Activated CD4-positive, alpha-beta memory T cell treated with anti-CD3 and anti-CD28 coated beads, Interleukin-2, amount 10 ng/mL, durations not matched to agents 7 days and 5 days (primary cell): ENCODE data around the gene BBX. TPM values are rescaled to one million over a fixed set of nuclear protein-coding genes. Genes with fewer than 3 reads are reported as not detected.

Source experiments
- CTCF ChIA-PET: fragments of 350-600 bp; sonication (Branson Sonifier 250); formaldehyde crosslinking; loops from one replicate; lab custom pipeline; 2021; ENCODE audit warnings: antibody characterized with exemption, inconsistent platforms; lab: Charles Lee
- POLR2A ChIA-PET: fragments of 350-600 bp; sonication (Branson Sonifier 250); formaldehyde crosslinking; loops from one replicate; lab custom pipeline; 2021; ENCODE audit warnings: antibody characterized with exemption; lab: Charles Lee
- DNase-seq: peaks from one replicate; pipeline ENCODE4 v3.0.0-alpha.2; 2020
- H3K27ac Mint-ChIP-seq: one replicate; pipeline ENCODE4 v1.8.0; 2021; ENCODE audit warnings: mild to moderate bottlenecking, mixed read lengths
- H3K27me3 Mint-ChIP-seq: one replicate; pipeline ENCODE4 v1.8.0; 2021; ENCODE audit warnings: mixed read lengths
- H3K36me3 Mint-ChIP-seq: one replicate; pipeline ENCODE4 v1.8.0; 2021; ENCODE audit warnings: low read depth, mixed read lengths
- H3K4me1 Mint-ChIP-seq: one replicate; pipeline ENCODE4 v1.8.0; 2021; ENCODE audit warnings: mixed read lengths
- H3K4me3 Mint-ChIP-seq: one replicate; pipeline ENCODE4 v1.8.0; 2021; ENCODE audit warnings: mild to moderate bottlenecking, mixed read lengths
- H3K9me3 Mint-ChIP-seq: one replicate; pipeline ENCODE4 v1.8.0; 2021; ENCODE audit warnings: mixed read lengths
- total RNA-seq, 2 experiments: library from RNA; stranded (reverse); gene quantifications; one replicate each; pipeline ENCODE4 v1.2.3, GENCODE V29; 2021

Gene BBX
- total RNA-seq, 2 experiments from 2014 or later: 38.9 to 42.4 TPM

DNA sequence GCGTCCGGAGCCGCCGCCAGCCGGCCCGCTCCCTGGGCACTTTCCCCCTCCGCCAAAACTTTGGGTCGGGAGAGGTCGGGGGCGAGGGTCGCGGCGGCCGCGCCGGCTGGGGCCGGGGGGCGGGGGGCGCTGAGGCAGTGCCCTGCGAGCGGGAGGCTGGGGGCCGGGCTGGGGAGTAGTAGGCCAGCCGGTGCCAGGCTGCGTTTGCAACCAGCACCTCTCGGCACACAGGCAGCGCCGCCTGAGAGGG is 452 bp downstream of the BBX start:
- peaks cover 18% of the 10 kb centered on the region for H3K36me3 Mint-ChIP-seq
- H3K27ac Mint-ChIP-seq: peak overlapping the region; percentile 97
- H3K27me3 Mint-ChIP-seq: no peaks in the 10 kb centered on the region
- no peaks in the 10 kb centered on the region for H3K9me3 Mint-ChIP-seq
- ChIA-PET CTCF (no interaction called here), POLR2A (interaction anchor here (1.0 kb wide), 1 partner anchor 8 kb away, joined by 4 read pairs; no protein-coding TSS in a partner anchor)
- H3K4me1 Mint-ChIP-seq: peaks cover 21% of the 10 kb centered on the region
- DNase-seq: no peak
- H3K4me3 Mint-ChIP-seq: peak overlapping the region; percentile 97

DNA sequence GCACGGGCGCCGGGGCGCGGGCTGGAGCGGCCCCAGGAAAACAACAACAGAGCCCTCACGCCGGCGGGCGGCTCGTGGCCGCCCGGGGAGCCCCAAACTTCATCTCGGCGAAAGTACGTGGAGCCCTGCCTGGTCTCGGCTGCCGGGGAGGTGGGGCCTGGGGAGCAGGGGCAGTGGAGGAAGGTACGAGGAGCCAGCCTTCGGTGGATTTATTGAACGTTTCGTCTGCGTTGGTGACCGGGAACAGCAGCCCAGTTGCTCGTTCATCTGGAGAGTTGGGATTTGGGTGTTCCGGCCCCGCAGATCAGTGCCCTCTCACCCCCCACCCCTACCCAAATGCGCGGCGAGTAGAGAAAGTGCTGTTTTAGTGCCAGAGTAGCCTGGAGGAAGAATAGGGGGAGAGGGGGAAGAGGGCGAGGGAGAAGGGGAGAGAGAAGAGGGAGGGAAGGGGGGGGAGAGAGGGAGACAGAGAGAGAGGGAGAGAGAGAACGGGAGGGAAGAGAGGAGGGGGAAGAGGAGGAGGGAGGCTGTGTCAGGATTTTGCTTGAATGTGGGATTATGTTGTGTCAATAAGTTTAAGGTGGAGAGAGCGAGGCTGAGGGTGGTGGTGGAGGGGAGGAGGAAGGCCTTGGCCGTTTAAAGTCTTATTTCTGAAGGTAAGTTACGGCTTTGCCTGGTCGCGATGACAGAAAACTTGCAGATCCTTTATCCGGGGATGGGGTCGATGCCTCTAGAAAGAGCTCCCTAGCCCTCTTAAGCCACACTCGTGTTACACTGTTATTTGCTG is 970 bp downstream of the BBX start:
- Mint-ChIP-seq H3K27me3 (no peaks in the 10 kb centered on the region), H3K27ac (peak overlapping the region; percentile 89), H3K9me3 (no peaks in the 10 kb centered on the region), H3K4me1 (peaks cover 21% of the 10 kb centered on the region), H3K4me3 (peak overlapping the region; percentile 97), H3K36me3 (peaks cover 18% of the 10 kb centered on the region)
- CTCF ChIA-PET: interaction anchor here (1.0 kb wide), 1 partner anchor 93 kb away, joined by 8 read pairs; no protein-coding TSS in a partner anchor
- DNase-seq: peak; percentile 52
- POLR2A ChIA-PET: interaction anchor here (0.6 to 2.1 kb wide), 9 partner anchors 8 to 699 kb away, joined by 3 to 18 read pairs (median 4); partner anchors contain the start of gene IFT57

- Mint-ChIP-seq H3K9me3 (no peaks in the 10 kb centered on the region), H3K4me3 (peak overlapping the region; percentile 97), H3K27me3 (no peaks in the 10 kb centered on the region), H3K27ac (peak overlapping the region; percentile 89), H3K36me3 (peaks cover 20% of the 10 kb centered on the region), H3K4me1 (peaks cover 21% of the 10 kb centered on the region)
- ChIA-PET CTCF (interaction anchor here (1.0 kb wide), 1 partner anchor 93 kb away, joined by 8 read pairs; no protein-coding TSS in a partner anchor), POLR2A (interaction anchor here (0.6 to 2.1 kb wide), 9 partner anchors 9 to 698 kb away, joined by 3 to 18 read pairs (median 4); partner anchors contain the start of gene IFT57)
- no peak for DNase-seq
Observed at GRCh38 chr3:107524326-107524840, 1.6 kb downstream of the BBX start.

- Mint-ChIP-seq H3K27ac (peak overlapping the region; percentile 69), H3K4me1 (peaks cover 21% of the 10 kb centered on the region), H3K36me3 (peaks cover 26% of the 10 kb centered on the region), H3K27me3 (no peaks in the 10 kb centered on the region), H3K4me3 (peak overlapping the region; percentile 97), H3K9me3 (no peaks in the 10 kb centered on the region)
- CTCF ChIA-PET: no interaction called here
- POLR2A ChIA-PET: interaction anchor here (0.7 to 2.1 kb wide), 7 partner anchors 8 to 564 kb away, joined by 3 to 18 read pairs (median 4); no protein-coding TSS in a partner anchor
- DNase-seq: peak; percentile 35
Observed at GRCh38 chr3:107524841-107525643, 2.3 kb downstream of the BBX start.

DNA sequence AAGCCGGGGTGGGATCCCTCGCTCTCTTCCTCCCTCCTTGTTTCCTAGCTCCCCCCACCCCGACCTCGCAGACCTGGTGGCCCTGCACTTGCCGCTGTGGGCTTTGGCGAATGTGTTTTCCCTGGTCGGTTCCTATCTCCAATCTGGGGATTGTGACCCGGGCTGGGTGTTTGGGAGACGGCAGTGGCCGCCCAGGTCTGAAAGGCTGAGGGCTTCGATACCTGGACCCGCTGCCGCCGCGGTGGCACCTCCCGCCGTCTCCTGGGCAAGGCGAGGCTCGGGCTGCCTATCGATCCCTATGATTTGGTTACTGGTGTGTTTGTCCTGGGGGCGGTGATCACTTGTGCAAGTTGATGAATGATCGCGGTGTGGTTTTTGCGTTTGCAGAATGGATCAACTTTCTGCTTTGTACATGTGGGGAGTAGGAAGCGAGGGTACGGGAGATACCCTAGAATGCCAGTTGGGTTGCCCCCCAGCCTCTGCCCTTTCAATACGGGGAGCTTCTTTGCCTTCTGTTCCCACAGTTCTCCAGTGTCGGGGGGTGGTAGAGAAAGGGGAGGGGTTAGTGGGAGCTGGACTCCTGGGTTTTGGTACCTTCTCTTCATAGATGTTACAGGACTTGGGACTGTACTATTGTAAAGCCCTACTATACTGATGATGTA is 3.0 kb downstream of the BBX start:
- ChIA-PET POLR2A (interaction anchor here (1.4 to 2.1 kb wide), 2 partner anchors 59 to 74 kb away, joined by 3 to 18 read pairs; no protein-coding TSS in a partner anchor), CTCF (no interaction called here)
- Mint-ChIP-seq H3K27me3 (no peaks in the 10 kb centered on the region), H3K9me3 (no peaks in the 10 kb centered on the region), H3K4me1 (peaks cover 21% of the 10 kb centered on the region), H3K27ac (peak overlapping the region; percentile 69), H3K36me3 (peaks cover 26% of the 10 kb centered on the region), H3K4me3 (peak overlapping the region; percentile 85)
- no peak for DNase-seq

- ChIA-PET CTCF (no interaction called here), POLR2A (interaction anchor here (1.3 kb wide), 1 partner anchor 9 kb away, joined by 4 read pairs; the partner anchor contains the start of gene BBX)
Observed at GRCh38 chr3:107531917-107532469, 9.2 kb downstream of the BBX start.

DNA sequence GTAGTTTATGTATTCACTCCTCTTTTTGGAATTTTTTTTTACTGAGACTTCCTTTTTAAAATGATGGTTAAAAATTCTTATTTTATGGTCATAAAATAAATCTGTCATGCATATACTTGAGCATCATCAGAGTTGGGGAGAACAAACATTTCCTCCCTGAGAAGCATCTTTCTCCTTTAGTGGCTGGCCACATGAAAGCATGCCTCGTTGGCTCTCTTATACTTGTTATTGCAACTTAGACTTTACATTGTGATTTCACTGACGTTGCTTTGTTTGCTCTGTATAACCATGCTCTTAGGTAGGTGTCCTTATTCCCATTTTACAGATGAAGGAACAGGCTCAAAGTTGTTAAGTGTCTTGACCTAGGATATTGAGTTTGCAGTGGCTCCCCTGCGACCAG is 18.1 kb downstream of the BBX start:
- peaks cover 4% of the 10 kb centered on the region for H3K36me3 Mint-ChIP-seq
- H3K27ac Mint-ChIP-seq: no peak overlapping the region
- CTCF ChIA-PET: no interaction called here
- H3K4me1 Mint-ChIP-seq: no peaks in the 10 kb centered on the region
- POLR2A ChIA-PET: no interaction called here
- DNase-seq: no peak
- no peaks in the 10 kb centered on the region for H3K9me3 Mint-ChIP-seq
- H3K4me3 Mint-ChIP-seq: no peak overlapping the region
- no peaks in the 10 kb centered on the region for H3K27me3 Mint-ChIP-seq

More at GRCh38 chr3:107531917-107532469, 9.2 kb downstream of the BBX start:
- Mint-ChIP-seq H3K4me1 (peaks cover 1% of the 10 kb centered on the region), H3K4me3 (no peak overlapping the region), H3K27ac (no peak overlapping the region), H3K9me3 (no peaks in the 10 kb centered on the region), H3K36me3 (peaks cover 20% of the 10 kb centered on the region), H3K27me3 (no peaks in the 10 kb centered on the region)
- DNase-seq: no peak

DNA sequence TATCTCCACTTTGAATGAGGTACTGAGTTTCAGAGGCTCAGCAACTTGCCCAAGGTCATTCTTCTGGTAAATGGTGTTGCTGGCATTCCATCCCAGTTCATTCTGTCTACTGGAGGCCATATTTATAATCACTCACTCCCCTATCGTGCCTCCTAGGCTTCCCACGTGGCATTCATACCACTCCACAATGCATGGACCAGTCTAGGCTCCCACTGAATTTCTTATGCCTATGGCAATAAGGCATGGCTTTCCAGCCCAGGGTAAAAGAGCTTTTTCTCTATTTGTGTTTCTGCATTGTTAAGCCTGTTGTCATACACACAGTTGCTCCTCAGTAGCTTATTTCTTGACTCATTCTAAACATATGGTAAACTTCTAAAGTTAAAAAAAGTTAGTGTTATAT is 19.9 kb downstream of the BBX start:
- no peak overlapping the region for H3K27ac Mint-ChIP-seq
- H3K4me3 Mint-ChIP-seq: no peak overlapping the region
- no peak for DNase-seq
- H3K27me3 Mint-ChIP-seq: no peaks in the 10 kb centered on the region
- POLR2A ChIA-PET: no interaction called here
- CTCF ChIA-PET: interaction anchor here (1.1 kb wide), 1 partner anchor 271 kb away, joined by 5 read pairs; no protein-coding TSS in a partner anchor
- peaks cover 4% of the 10 kb centered on the region for H3K36me3 Mint-ChIP-seq
- no peaks in the 10 kb centered on the region for H3K9me3 Mint-ChIP-seq
- no peaks in the 10 kb centered on the region for H3K4me1 Mint-ChIP-seq

- Mint-ChIP-seq H3K36me3 (peaks cover 8% of the 10 kb centered on the region), H3K27ac (no peak overlapping the region), H3K4me1 (no peaks in the 10 kb centered on the region), H3K4me3 (no peak overlapping the region), H3K9me3 (no peaks in the 10 kb centered on the region), H3K27me3 (no peaks in the 10 kb centered on the region)
- CTCF ChIA-PET: interaction anchor here (1.1 kb wide), 1 partner anchor 272 kb away, joined by 5 read pairs; no protein-coding TSS in a partner anchor
- no peak for DNase-seq
- POLR2A ChIA-PET: no interaction called here
Observed at GRCh38 chr3:107543666-107544065, 20.9 kb downstream of the BBX start.

DNA sequence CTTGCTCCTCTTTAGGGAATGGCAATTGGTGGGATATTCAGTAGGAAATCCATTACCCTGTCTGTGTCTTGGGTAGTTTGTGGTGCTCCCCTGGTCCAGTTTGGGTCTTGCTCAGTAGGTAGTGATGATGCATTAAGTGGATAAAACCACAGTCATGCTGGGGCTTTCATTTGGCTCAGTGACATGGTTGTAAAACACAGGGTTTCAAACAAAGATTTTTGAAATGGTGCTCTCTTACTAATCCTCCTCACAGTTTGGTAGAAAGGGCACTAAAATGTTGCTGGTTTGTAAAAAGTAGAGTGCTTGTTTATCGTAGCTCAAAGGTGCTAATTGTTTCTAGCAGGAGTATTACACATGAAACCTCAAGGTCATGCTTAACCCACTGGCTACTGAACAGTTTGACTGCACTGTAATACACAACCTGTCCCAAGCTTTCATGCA is 22.9 kb downstream of the BBX start:
- no peaks in the 10 kb centered on the region for H3K9me3 Mint-ChIP-seq
- ChIA-PET POLR2A (no interaction called here), CTCF (no interaction called here)
- peaks cover 8% of the 10 kb centered on the region for H3K36me3 Mint-ChIP-seq
- H3K4me3 Mint-ChIP-seq: no peak overlapping the region
- H3K4me1 Mint-ChIP-seq: no peaks in the 10 kb centered on the region
- no peak overlapping the region for H3K27ac Mint-ChIP-seq
- H3K27me3 Mint-ChIP-seq: no peaks in the 10 kb centered on the region
- no peak for DNase-seq

DNA sequence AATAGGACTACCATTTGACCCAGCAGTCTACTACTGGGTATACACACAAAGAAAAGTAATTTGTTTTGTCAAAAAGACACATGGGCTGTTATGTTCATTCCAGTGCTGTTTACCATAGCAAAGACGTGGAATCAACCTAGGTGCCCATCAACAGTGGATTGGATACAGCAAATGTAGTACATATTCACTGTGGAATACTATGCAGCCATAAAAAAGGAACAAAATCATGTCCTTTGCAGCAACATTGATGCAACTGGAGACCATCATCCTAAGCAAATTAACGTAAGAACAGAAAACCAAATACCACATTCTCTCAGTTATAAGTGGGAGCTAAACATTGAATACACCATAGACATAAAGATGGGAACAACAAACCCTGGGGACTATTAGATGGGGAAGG is 25.8 kb downstream of the BBX start:
- H3K27me3 Mint-ChIP-seq: no peaks in the 10 kb centered on the region
- H3K36me3 Mint-ChIP-seq: peaks cover 8% of the 10 kb centered on the region
- H3K4me3 Mint-ChIP-seq: no peak overlapping the region
- DNase-seq: no peak
- CTCF ChIA-PET: no interaction called here
- H3K4me1 Mint-ChIP-seq: no peaks in the 10 kb centered on the region
- H3K9me3 Mint-ChIP-seq: no peaks in the 10 kb centered on the region
- no peak overlapping the region for H3K27ac Mint-ChIP-seq
- POLR2A ChIA-PET: interaction anchor here (0.6 kb wide), 1 partner anchor 10 kb away, joined by 3 read pairs; no protein-coding TSS in a partner anchor

GRCh38 chr3:107555359-107555758 is 32.6 kb downstream of the BBX start:
- Mint-ChIP-seq H3K27ac (no peak overlapping the region), H3K4me1 (peaks cover 8% of the 10 kb centered on the region), H3K36me3 (no peaks in the 10 kb centered on the region), H3K4me3 (no peak overlapping the region), H3K9me3 (no peaks in the 10 kb centered on the region), H3K27me3 (no peaks in the 10 kb centered on the region)
- ChIA-PET POLR2A (no interaction called here), CTCF (no interaction called here)
- DNase-seq: no peak
